ENCODE results near the gene LRMDA. TPM values are rescaled to one million over a fixed set of nuclear protein-coding genes. Genes with fewer than 3 reads are reported as not detected.

LRMDA gene
- total RNA-seq, 2 experiments from 2014 or later = not detected

DNA sequence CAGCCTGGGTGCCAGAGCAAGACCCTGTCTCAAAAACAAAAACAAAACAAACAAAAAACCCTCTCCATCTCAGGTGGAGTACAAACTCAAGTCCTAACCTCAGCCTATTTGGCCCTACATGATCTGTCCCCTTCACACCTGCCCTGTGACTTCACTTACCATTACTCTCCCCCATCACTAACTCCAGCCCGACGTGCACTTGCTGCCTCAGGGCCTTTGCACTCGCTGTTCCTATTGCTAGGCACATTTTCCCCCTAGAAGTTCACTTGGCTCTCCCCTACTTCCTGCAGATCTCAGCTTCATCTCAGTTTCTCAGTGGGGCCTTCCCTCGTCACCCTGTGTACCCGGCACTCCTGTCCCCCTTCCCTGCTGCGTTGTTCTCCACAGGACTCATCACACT is 8.5 kb upstream of the LRMDA start:
- no peaks in the 10 kb centered on the region for H3K36me3 Mint-ChIP-seq (ENCODE audit: low read depth)
- no peak overlapping the region for H3K4me3 Mint-ChIP-seq
- no peak for DNase-seq
- H3K9me3 ChIP-seq (ENCODE audit: control insufficient read depth in 1 of 2, insufficient read depth in 1 of 2, low read length in 2 of 2) = peaks cover 0 to 3% of the 10 kb centered on the region in 2 experiments
- no peaks in the 10 kb centered on the region for H3K36me3 ChIP-seq (ENCODE audit: insufficient read depth, low read length)
- H3K27ac Mint-ChIP-seq = no peak overlapping the region
- POLR2A ChIA-PET = no interaction called here
- CTCF ChIA-PET = no interaction called here
- no peaks in the 10 kb centered on the region for H3K4me1 Mint-ChIP-seq (ENCODE audit: low read depth)
- H3K27me3 Mint-ChIP-seq = peaks cover 24% of the 10 kb centered on the region
- no peaks in the 10 kb centered on the region for H3K9me3 Mint-ChIP-seq
- H3K4me3 ChIP-seq (ENCODE audit: low read length) = no peak overlapping the region
- TF ChIP-seq, protein P1, sequence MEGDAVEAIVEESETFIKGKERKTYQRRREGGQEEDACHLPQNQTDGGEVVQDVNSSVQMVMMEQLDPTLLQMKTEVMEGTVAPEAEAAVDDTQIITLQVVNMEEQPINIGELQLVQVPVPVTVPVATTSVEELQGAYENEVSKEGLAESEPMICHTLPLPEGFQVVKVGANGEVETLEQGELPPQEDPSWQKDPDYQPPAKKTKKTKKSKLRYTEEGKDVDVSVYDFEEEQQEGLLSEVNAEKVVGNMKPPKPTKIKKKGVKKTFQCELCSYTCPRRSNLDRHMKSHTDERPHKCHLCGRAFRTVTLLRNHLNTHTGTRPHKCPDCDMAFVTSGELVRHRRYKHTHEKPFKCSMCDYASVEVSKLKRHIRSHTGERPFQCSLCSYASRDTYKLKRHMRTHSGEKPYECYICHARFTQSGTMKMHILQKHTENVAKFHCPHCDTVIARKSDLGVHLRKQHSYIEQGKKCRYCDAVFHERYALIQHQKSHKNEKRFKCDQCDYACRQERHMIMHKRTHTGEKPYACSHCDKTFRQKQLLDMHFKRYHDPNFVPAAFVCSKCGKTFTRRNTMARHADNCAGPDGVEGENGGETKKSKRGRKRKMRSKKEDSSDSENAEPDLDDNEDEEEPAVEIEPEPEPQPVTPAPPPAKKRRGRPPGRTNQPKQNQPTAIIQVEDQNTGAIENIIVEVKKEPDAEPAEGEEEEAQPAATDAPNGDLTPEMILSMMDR (IDR thresholded peaks at IDR 0.05) = no peak
- H3K4me1 ChIP-seq (ENCODE audit: insufficient read depth, low read length) = no peaks in the 10 kb centered on the region
- intact Hi-C loops (cut with DNase I, micrococcal nuclease) = no loop called here
- ATAC-seq (ENCODE audit: poor library complexity) = no peak
- H3K27me3 ChIP-seq (ENCODE audit: control insufficient read depth in 1 of 2, insufficient read depth in 2 of 2, low read length in 2 of 2) = peaks cover 0 to 4% of the 10 kb centered on the region in 2 experiments
- no peak overlapping the region for H3K27ac ChIP-seq (ENCODE audit: low read depth in 1 of 2, low read length in 2 of 2)

DNA sequence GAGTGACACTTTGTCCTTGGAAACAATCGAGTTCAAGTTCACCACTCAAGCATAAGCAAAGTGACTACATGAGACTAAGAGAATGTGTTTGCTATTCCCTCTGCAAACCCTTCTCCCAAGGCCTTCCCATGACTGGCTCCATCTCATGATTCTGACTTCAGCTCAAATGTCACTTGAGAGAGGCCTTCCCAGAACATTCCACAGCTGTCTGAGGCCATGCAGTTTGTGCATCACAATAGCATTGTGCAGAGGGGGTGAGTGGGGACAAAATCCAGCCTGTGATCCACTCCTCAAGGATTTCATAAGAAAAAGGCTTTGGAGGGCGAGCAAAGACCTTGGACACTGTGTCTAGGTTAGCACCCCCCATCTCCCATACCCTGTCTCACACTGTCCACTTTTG is 6.9 kb upstream of the LRMDA start:
- no peak overlapping the region for H3K4me3 ChIP-seq (ENCODE audit: low read length)
- ChIA-PET POLR2A (no interaction called here), CTCF (no interaction called here)
- H3K4me1 ChIP-seq (ENCODE audit: insufficient read depth, low read length) = no peaks in the 10 kb centered on the region
- H3K36me3 ChIP-seq (ENCODE audit: insufficient read depth, low read length) = no peaks in the 10 kb centered on the region
- intact Hi-C loops (cut with DNase I, micrococcal nuclease) = no loop called here
- H3K27me3 ChIP-seq (ENCODE audit: control insufficient read depth in 1 of 2, insufficient read depth in 2 of 2, low read length in 2 of 2) = peaks cover 5 to 8% of the 10 kb centered on the region in 2 experiments
- H3K9me3 ChIP-seq (ENCODE audit: control insufficient read depth in 1 of 2, insufficient read depth in 1 of 2, low read length in 2 of 2) = peaks cover 0 to 3% of the 10 kb centered on the region in 2 experiments
- TF ChIP-seq, protein P1 (IDR thresholded peaks at IDR 0.05) = no peak
- Mint-ChIP-seq H3K9me3 (no peaks in the 10 kb centered on the region), H3K36me3 (ENCODE audit: low read depth) (no peaks in the 10 kb centered on the region), H3K4me1 (ENCODE audit: low read depth) (no peaks in the 10 kb centered on the region), H3K4me3 (no peak overlapping the region), H3K27me3 (peaks cover 26% of the 10 kb centered on the region), H3K27ac (no peak overlapping the region)
- no peak for DNase-seq
- no peak overlapping the region for H3K27ac ChIP-seq (ENCODE audit: low read depth in 1 of 2, low read length in 2 of 2)
- no peak for ATAC-seq (ENCODE audit: poor library complexity)

- Histone ChIP-seq H3K27me3 (ENCODE audit: control insufficient read depth in 1 of 2, insufficient read depth in 2 of 2, low read length in 2 of 2) (peaks cover 12 to 15% of the 10 kb centered on the region in 2 experiments), H3K4me1 (ENCODE audit: insufficient read depth, low read length) (no peaks in the 10 kb centered on the region), H3K9me3 (ENCODE audit: control insufficient read depth in 1 of 2, insufficient read depth in 1 of 2, low read length in 2 of 2) (peaks cover 0 to 3% of the 10 kb centered on the region in 2 experiments), H3K36me3 (ENCODE audit: insufficient read depth, low read length) (no peaks in the 10 kb centered on the region), H3K4me3 (ENCODE audit: low read length) (no peak overlapping the region), H3K27ac (ENCODE audit: low read depth in 1 of 2, low read length in 2 of 2) (no peak overlapping the region)
- no peak for ATAC-seq (ENCODE audit: poor library complexity)
- Mint-ChIP-seq H3K4me3 (no peak overlapping the region), H3K4me1 (ENCODE audit: low read depth) (no peaks in the 10 kb centered on the region), H3K27me3 (peaks cover 34% of the 10 kb centered on the region), H3K9me3 (no peaks in the 10 kb centered on the region), H3K27ac (no peak overlapping the region), H3K36me3 (ENCODE audit: low read depth) (no peaks in the 10 kb centered on the region)
- POLR2A ChIA-PET = no interaction called here
- no peak for DNase-seq
- CTCF ChIA-PET = no interaction called here
- intact Hi-C loops (cut with DNase I, micrococcal nuclease) = no loop called here
- TF ChIP-seq, protein P1 (IDR thresholded peaks at IDR 0.05) = no peak
Measured at GRCh38 chr10:75425291-75426079, 5.9 kb upstream of the LRMDA start.
